AG10803 (cell line): ENCODE measurements around the gene PTHLH.

ENCODE experiments used
- DNase-seq: peaks from one replicate; pipeline ENCODE4 v3.0.0; 2010; ENCODE audit warnings: low read depth
- H3K4me3 ChIP-seq: 2 replicates; pipeline ENCODE4 v1.5.1; 2011; ENCODE audit warnings: mild to moderate bottlenecking, low read length, control low read depth
- TF ChIP-seq, protein P1 (sequence below): conservative IDR thresholded peaks from 2 replicates; pipeline ENCODE4 v1.5.1; 2011; ENCODE audit warnings: mild to moderate bottlenecking, low read length, control low read depth, inconsistent platforms

The PTHLH gene

DNA sequence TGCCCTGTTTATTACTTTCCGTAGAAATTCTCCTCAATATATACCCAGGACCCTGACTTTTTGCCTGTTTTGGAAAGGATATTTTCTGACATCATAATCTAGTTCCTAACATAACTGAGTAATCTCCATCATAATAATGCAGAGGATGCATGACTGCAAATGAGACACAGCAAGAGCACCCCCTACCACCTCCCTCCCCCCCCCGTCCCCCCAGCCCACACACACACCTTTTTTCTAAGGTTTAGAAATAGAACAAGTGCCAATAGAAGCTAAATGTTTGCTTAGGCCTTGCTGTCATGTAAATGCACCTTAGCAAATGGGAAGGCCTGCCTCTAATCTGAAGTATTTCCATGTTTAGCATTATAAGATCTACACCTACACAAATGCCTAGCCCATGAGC lies at the start of gene PTHLH:
Gene PTHLH, minus strand, starts transcription at position 13 of the 400 bp plus-strand sequence. CDS start 3,239 bp downstream, outside the sequence.
- no peak within 1 kb of the TSS for H3K4me3 ChIP-seq
- TF ChIP-seq, protein P1, sequence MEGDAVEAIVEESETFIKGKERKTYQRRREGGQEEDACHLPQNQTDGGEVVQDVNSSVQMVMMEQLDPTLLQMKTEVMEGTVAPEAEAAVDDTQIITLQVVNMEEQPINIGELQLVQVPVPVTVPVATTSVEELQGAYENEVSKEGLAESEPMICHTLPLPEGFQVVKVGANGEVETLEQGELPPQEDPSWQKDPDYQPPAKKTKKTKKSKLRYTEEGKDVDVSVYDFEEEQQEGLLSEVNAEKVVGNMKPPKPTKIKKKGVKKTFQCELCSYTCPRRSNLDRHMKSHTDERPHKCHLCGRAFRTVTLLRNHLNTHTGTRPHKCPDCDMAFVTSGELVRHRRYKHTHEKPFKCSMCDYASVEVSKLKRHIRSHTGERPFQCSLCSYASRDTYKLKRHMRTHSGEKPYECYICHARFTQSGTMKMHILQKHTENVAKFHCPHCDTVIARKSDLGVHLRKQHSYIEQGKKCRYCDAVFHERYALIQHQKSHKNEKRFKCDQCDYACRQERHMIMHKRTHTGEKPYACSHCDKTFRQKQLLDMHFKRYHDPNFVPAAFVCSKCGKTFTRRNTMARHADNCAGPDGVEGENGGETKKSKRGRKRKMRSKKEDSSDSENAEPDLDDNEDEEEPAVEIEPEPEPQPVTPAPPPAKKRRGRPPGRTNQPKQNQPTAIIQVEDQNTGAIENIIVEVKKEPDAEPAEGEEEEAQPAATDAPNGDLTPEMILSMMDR = no peak
- no peak for DNase-seq

DNA sequence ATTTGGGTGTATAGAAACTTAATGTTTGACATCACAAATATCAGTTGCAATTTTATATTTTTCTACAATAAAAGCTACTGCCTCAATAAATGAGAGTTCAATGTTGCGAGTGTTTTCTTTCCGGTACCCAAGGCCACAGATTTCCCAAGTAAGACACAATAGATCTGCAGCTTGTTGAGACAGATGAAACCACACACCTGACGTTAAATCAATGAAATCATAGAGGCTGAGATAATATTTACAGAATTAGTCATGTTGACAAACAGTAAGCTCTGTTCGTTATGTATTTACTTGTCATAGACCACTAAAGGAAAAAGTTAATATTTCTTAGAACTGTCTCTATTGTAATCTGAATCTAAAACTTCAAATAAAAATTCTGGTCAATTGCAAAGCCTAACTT lies 49.2 kb upstream of the PTHLH start:
- no peak overlapping the region for H3K4me3 ChIP-seq
- TF ChIP-seq, protein P1 = no peak
- no peak for DNase-seq

DNA sequence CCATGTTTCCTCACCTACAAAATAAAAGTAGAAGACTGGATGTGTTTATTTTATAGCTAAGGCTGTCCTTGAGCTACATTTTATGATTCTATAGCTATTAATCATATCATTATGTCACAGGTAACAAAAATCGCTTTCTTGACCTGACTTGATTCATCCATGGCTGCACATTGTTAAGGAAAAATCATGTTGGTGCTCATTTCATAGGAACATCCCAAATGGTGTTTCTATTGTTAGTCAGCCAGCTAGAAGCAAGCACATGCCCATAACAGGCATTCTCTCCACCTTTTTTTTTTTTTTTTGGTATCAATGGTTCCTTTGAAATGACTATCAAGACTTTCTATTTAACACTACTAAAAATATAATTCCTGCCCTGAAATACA lies 45.3 kb upstream of the PTHLH start:
- H3K4me3 ChIP-seq = no peak overlapping the region
- TF ChIP-seq, protein P1 = no peak
- DNase-seq = no peak

DNA sequence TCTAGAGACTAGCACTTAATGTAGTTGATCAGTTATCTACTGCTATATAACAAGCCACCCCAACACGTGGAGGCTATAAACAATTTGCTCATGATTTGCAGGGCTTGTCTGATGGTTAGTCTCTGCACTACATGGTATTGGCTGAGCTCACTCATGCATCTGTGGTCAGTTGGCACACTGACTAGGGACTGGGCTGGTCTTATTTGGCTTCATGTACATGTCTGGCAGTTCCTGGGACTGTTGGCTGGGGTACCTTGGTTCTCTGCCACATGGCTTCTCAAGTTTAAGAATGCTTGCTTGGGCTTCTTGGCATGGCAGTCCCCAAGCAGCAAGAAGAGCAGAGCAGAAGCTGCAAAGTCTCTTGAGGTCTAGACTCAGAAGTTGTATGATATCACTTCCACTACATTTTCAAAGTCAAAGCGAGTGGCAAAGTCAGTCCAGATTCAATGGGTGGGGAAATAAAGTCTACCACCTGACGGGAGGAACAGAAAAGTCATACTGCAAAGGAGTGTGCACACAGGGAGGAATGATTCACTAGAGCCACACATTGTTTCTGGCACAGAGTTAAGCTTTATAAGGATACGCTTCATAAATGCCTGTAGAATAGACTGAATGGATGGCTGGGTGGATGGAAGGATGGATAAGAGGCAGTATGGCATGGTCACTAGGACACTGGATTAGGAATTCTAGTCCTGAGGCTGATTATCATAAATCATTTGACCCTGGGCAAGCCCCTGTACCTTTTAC lies 44.8 kb upstream of the PTHLH start:
- no peak for DNase-seq
- TF ChIP-seq, protein P1 = no peak
- H3K4me3 ChIP-seq = no peak overlapping the region

DNA sequence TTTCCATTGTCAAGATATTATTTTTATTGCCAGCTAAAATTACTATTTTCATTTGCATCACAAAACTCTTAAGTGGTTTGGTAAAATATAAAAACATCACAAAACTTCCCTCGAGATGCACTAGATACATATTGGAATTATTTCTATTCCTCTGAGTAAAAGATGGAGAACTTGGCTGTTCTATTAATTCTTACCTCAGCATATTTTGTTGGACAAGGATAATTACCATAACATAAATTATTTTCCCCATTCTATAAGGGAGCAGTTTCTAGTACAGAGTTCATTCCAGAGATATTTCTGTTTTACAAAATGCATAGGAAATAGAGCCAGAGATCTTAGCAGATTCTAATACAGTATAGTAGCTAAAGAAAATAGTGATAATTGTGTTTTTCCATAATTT lies 42.6 kb upstream of the PTHLH start:
- no peak for DNase-seq

DNA sequence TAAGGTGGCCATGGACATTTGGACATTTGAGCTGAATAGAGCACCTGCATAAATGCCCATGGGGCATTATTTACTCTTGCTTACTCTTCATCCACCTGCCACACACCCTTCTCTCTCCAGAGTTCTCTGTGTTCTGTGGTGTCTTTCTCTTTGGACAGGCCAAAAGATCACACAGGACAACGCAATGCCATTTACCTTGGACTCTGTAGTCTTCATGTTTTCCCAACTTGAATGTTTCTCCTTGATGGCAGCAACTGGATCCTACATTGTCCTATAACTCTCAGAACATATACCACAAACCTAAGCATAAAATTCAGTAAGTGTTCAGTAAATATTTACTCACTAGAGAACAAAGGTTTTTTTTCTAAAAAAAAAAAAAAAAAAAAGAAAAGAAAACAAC lies 41.7 kb upstream of the PTHLH start:
- DNase-seq = no peak
- H3K4me3 ChIP-seq = no peak overlapping the region
- TF ChIP-seq, protein P1 = no peak

More for the DNA sequence above, 42.6 kb upstream of the PTHLH start:
- TF ChIP-seq, protein P1 = no peak
- H3K4me3 ChIP-seq = no peak overlapping the region

DNA sequence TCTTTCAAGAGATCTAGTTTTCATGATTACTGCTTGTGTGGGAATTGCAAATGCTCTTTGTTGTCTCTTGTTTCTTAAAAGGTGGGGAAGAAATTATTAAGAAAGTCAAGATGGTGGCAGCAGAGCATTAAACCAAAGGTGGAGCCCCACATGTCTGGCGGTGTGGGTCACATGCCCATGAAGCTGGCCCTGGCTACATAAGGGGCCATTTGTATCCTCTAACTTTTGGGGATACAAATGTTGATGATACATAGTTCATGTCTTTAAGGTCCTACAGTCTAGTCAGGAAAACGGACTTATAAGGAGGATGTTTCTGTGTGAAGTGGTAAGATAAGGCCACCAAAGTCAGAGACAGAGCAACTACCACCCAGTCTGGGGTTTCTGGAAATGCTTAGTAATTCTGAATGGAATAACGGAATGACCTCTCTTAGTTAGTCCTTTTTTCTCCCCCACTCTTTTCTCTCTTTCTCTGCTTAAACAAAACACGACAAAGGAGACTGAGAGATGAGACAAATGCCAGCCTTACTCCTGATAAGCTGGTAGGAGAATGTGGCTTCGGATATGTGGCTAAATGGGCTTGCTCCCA lies 39.9 kb upstream of the PTHLH start:
- no peak overlapping the region for H3K4me3 ChIP-seq
- no peak for DNase-seq
- TF ChIP-seq, protein P1 = no peak
